NCI-H2107 treated with DMSO at 0.1 percent for 48 hours (cell line): ENCODE measurements around the gene KSR1.

ENCODE experiments used
- DNase-seq: peaks from one replicate; lab custom pipeline; 2025; ENCODE audit not compliant: unreplicated experiment; lab: John Stamatoyannopoulos, UW

KSR1 gene

GRCh38 chr17:27603421-27603770 lies 147.1 kb downstream of the KSR1 start:
- no peak for DNase-seq

GRCh38 chr17:27603880-27604794 lies 147.9 kb downstream of the KSR1 start:
- DNase-seq: no peak

- no peak for DNase-seq
Measured at GRCh38 chr17:27605409-27605808, 149.2 kb downstream of the KSR1 start.

GRCh38 chr17:27607521-27608091 lies 151.4 kb downstream of the KSR1 start:
- no peak for DNase-seq

- DNase-seq: no peak
Measured at GRCh38 chr17:27608328-27609230, 152.3 kb downstream of the KSR1 start.

GRCh38 chr17:27609611-27610303 lies 153.5 kb downstream of the KSR1 start:
- DNase-seq: no peak

- no peak for DNase-seq
Measured at GRCh38 chr17:27610304-27610677, 154.0 kb downstream of the KSR1 start.

GRCh38 chr17:27612160-27612770 lies 156.0 kb downstream of the KSR1 start:
- no peak for DNase-seq

GRCh38 chr17:27613433-27613832 lies 157.2 kb downstream of the KSR1 start:
- no peak for DNase-seq

- no peak for DNase-seq
Measured at GRCh38 chr17:27615121-27615520, 158.9 kb downstream of the KSR1 start.

- DNase-seq: no peak
Measured at GRCh38 chr17:27616414-27616813, 160.2 kb downstream of the KSR1 start.

- no peak for DNase-seq
Measured at GRCh38 chr17:27618417-27618816, 162.2 kb downstream of the KSR1 start.

GRCh38 chr17:27620721-27621120 lies 164.5 kb downstream of the KSR1 start:
- DNase-seq: no peak

- DNase-seq: no peak
Measured at GRCh38 chr17:27621536-27621935, 165.3 kb downstream of the KSR1 start.

GRCh38 chr17:27621942-27622559 lies 165.8 kb downstream of the KSR1 start:
- no peak for DNase-seq

- DNase-seq: no peak
Measured at GRCh38 chr17:27622986-27623385, 166.7 kb downstream of the KSR1 start.

GRCh38 chr17:27623614-27624013 lies 167.4 kb downstream of the KSR1 start:
- no peak for DNase-seq

GRCh38 chr17:27624539-27624938 lies 168.3 kb downstream of the KSR1 start:
- no peak for DNase-seq

- no peak for DNase-seq
Measured at GRCh38 chr17:27625856-27626255, 169.6 kb downstream of the KSR1 start.

GRCh38 chr17:27627514-27627913 lies 171.3 kb downstream of the KSR1 start:
- no peak for DNase-seq
